Right ventricle myocardium inferior (tissue), 1 donor: ENCODE results near the gene DDO. TPM values are rescaled to one million over a fixed set of nuclear protein-coding genes. Genes with fewer than 3 reads are reported as not detected.
A peak's percentile ranks its signal among the peaks of the same experiment; 100 is the strongest.
"Not testable (repeated sequence)": the region's sequence is repeated elsewhere in the genome, so short reads cannot be mapped to it uniquely, and the experiment has no call there.

ENCODE experiments used
- ATAC-seq: fragments of 200-7000 bp; cut with Tn5 transposase; one replicate; pipeline ENCODE4 v1.9.1; 2020; ENCODE audit warnings: mild to moderate bottlenecking, moderate library complexity
- DNase-seq: peaks from one replicate; pipeline ENCODE4 v3.0.0; 2021; ENCODE audit errors: missing footprints
- intact Hi-C: fragments of 100-400 bp; cut with DNase I; formaldehyde crosslinking; loops from one replicate; pipeline ENCODE4 v1.11.0; 2022
- long read RNA-seq: library from polyadenylated mRNA; unstranded; transcript quantifications from one replicate; pipeline ENCODE4 v2.0.0, GENCODE V29; 2021
- total RNA-seq: library from RNA; stranded (reverse); fragmentation: NEBNext Ultra II Directional; extraction: Animal tissue kit (Norgen Biotek cat#: 25700); gene quantifications from one replicate; pipeline ENCODE4 v1.2.1, GENCODE V29; 2021
- donor health status: DM: no; HTN: yes; CAD: no; lungs with severe emphysema.

DDO gene
- total RNA-seq, result 29.7 TPM
- long read RNA-seq, transcript DDO-201 (4 exons, 1,953 nt), result minor isoform, 6 of 20 reads
- long read RNA-seq, transcript DDO-202 (5 exons, 2,130 nt), result major isoform, 10 of 20 reads
- long read RNA-seq, partial matches to known transcripts, result 0 of 20 reads
- long read RNA-seq, other reads (novel, unspliced or antisense), result 4 of 20 reads

GRCh38 chr6:110415086-110415916 lies at the start of gene DDO:
TSS of gene DDO (minus strand) at chr6:110415575. CDS start at chr6:110413462, 2,113 bp downstream.
- intact Hi-C loops, result loop anchor here (1.0 kb wide), 1 partner anchor 400 kb away; the partner anchor contains the start of gene CDK19
- DNase-seq (peak; percentile 86), ATAC-seq (peak; percentile 93)

- ATAC-seq (no peak), DNase-seq (no peak)
- intact Hi-C loops, result no loop called here
Measured at GRCh38 chr6:110462884-110463481, 47.6 kb upstream of the DDO start.

- ATAC-seq, result no peak
- no peak for DNase-seq
- intact Hi-C loops, result no loop called here
Measured at GRCh38 chr6:110461376-110461775, 46.0 kb upstream of the DDO start.

- ATAC-seq, result no peak
- intact Hi-C loops, result no loop called here
- no peak for DNase-seq
Measured at GRCh38 chr6:110459137-110459536, 43.8 kb upstream of the DDO start.

- intact Hi-C loops, result no loop called here
- DNase-seq (no peak), ATAC-seq (no peak)
Measured at GRCh38 chr6:110458476-110458875, 43.1 kb upstream of the DDO start.

GRCh38 chr6:110457567-110458175 lies 42.3 kb upstream of the DDO start:
- ATAC-seq, intact Hi-C loops, DNase-seq: not testable (repeated sequence)

- DNase-seq (no peak), ATAC-seq (no peak)
- intact Hi-C loops, result no loop called here
Measured at GRCh38 chr6:110456694-110457093, 41.3 kb upstream of the DDO start.

GRCh38 chr6:110449541-110449895 lies 34.1 kb upstream of the DDO start:
- intact Hi-C loops, result no loop called here
- ATAC-seq, result no peak
- no peak for DNase-seq

GRCh38 chr6:110448846-110449540 lies 33.6 kb upstream of the DDO start:
- no peak for DNase-seq
- ATAC-seq, result no peak
- intact Hi-C loops, result no loop called here

GRCh38 chr6:110447761-110448160 lies 32.4 kb upstream of the DDO start:
- no peak for DNase-seq
- intact Hi-C loops, result no loop called here
- ATAC-seq, result no peak

- DNase-seq (no peak), ATAC-seq (no peak)
- intact Hi-C loops, result no loop called here
Measured at GRCh38 chr6:110446405-110446804, 31.0 kb upstream of the DDO start.

GRCh38 chr6:110440026-110440425 lies 24.7 kb upstream of the DDO start:
- intact Hi-C loops, result no loop called here
- ATAC-seq, result no peak

GRCh38 chr6:110439356-110439755 lies 24.0 kb upstream of the DDO start:
- intact Hi-C loops, result no loop called here
- DNase-seq, result no peak
- no peak for ATAC-seq

More at GRCh38 chr6:110440026-110440425, 24.7 kb upstream of the DDO start:
- DNase-seq, result no peak

- DNase-seq (no peak), ATAC-seq (no peak)
- intact Hi-C loops, result no loop called here
Measured at GRCh38 chr6:110434961-110435602, 19.7 kb upstream of the DDO start.

GRCh38 chr6:110432285-110432900 lies 17.0 kb upstream of the DDO start:
- intact Hi-C loops, result no loop called here
- no peak for DNase-seq
- ATAC-seq, result no peak

- intact Hi-C loops, result no loop called here
- no peak for ATAC-seq
- DNase-seq, result no peak
Measured at GRCh38 chr6:110430741-110431140, 15.4 kb upstream of the DDO start.

- DNase-seq (no peak), ATAC-seq (no peak)
- intact Hi-C loops, result no loop called here
Measured at GRCh38 chr6:110430236-110430635, 14.9 kb upstream of the DDO start.

GRCh38 chr6:110428153-110428552 lies 12.8 kb upstream of the DDO start:
- ATAC-seq (no peak), DNase-seq (no peak)
- intact Hi-C loops, result no loop called here
